HepG2 (cell line): ENCODE results near the gene ABHD3. TPM values are rescaled to one million over a fixed set of nuclear protein-coding genes. Genes with fewer than 3 reads are reported as not detected.

Experiments
- AFF4 ChIP-seq: sonication (generic); formaldehyde crosslinking; IDR thresholded peaks from 2 replicates; pipeline ENCODE4 v1.4.0; 2020; ENCODE audit warnings: missing genetic modification reagents
- DMTF1 ChIP-seq: sonication (generic); formaldehyde crosslinking; IDR thresholded peaks from 2 replicates; pipeline ENCODE4 v1.4.0; 2020; ENCODE audit warnings: mild to moderate bottlenecking, missing genetic modification reagents
- DZIP1 ChIP-seq: sonication (generic); formaldehyde crosslinking; IDR thresholded peaks from 2 replicates; pipeline ENCODE4 v1.5.0; 2020; ENCODE audit warnings: mild to moderate bottlenecking, missing genetic modification reagents
- ELF4 ChIP-seq: sonication (generic); formaldehyde crosslinking; IDR thresholded peaks from 2 replicates; pipeline ENCODE4 v1.5.0; 2020; ENCODE audit warnings: missing genetic modification reagents, mild to moderate bottlenecking, moderate library complexity, borderline replicate concordance
- ELK4 ChIP-seq: sonication (generic); formaldehyde crosslinking; IDR thresholded peaks from 2 replicates; pipeline ENCODE4 v1.9.0; 2021; ENCODE audit warnings: missing genetic modification reagents, borderline replicate concordance
- MATR3 ChIP-seq: sonication (generic); formaldehyde crosslinking; IDR thresholded peaks from 2 replicates; pipeline ENCODE4 v1.4.0; 2020; ENCODE audit warnings: missing genetic modification reagents
- MEF2D ChIP-seq: sonication (generic); formaldehyde crosslinking; IDR thresholded peaks from 2 replicates; pipeline ENCODE4 v1.5.1; 2020; ENCODE audit warnings: mild to moderate bottlenecking, missing genetic modification reagents
- NFATC3 ChIP-seq: sonication (generic); formaldehyde crosslinking; IDR thresholded peaks from 2 replicates; pipeline ENCODE4 v1.5.1; 2020; ENCODE audit warnings: mild to moderate bottlenecking, missing genetic modification reagents
- POLR2AphosphoS2 ChIP-seq: IDR thresholded peaks from 2 replicates; pipeline ENCODE4 v1.6.1; 2011; ENCODE audit warnings: low read depth, low read length, improper control_type of control experiment
- PPARG ChIP-seq: conservative IDR thresholded peaks from 2 replicates; pipeline ENCODE4 v1.6.1; 2016; ENCODE audit warnings: missing biosample characterization, missing genetic modification reagents
- PRDM4 ChIP-seq: sonication (generic); formaldehyde crosslinking; IDR thresholded peaks from 2 replicates; pipeline ENCODE4 v1.9.0; 2021; ENCODE audit warnings: missing genetic modification reagents, borderline replicate concordance
- ZNF883 ChIP-seq: sonication (generic); formaldehyde crosslinking; IDR thresholded peaks from 2 replicates; pipeline ENCODE4 v1.5.1; 2020; ENCODE audit warnings: mild to moderate bottlenecking, missing genetic modification reagents; ENCODE audit errors: not compliant biosample characterization
- ZSCAN31 ChIP-seq: sonication (generic); formaldehyde crosslinking; IDR thresholded peaks from 2 replicates; pipeline ENCODE4 v1.5.0; 2020; ENCODE audit warnings: low read depth, mild to moderate bottlenecking, missing genetic modification reagents
- polyA plus RNA-seq, 8 experiments: library from polyadenylated mRNA; depleted of rRNA in 3 of 8; stranded (reverse) in 7 of 8; unstranded in 1 of 8; fragments of >200 nt; fragmentation: Illumina TruSeq in 4 of 8; extraction: Trizol in 4 of 8; gene quantifications; 2 replicates each; pipeline versions ENCODE4 v1.2.1 to v1.2.3, GENCODE V29; 2011 to 2016; ENCODE audit warnings: low read depth in 4 of 8, missing spikeins in 1 of 8, mixed read lengths in 1 of 8; ENCODE audit not compliant: insufficient read depth in 1 of 8
- total RNA-seq, 5 experiments: library from RNA; depleted of rRNA; stranded (reverse); fragments of >200 nt; fragmentation: Illumina TruSeq; extraction: Trizol; gene quantifications; 2 replicates each; pipeline ENCODE4 v1.2.3, GENCODE V29; 2016; ENCODE audit warnings: low read depth in 1 of 5

ABHD3 gene
- total and polyA plus RNA-seq, 2 of the 13 experiments (the other 11 are each of a cell fraction or from before 2014, with no cell fraction given): 32.1 to 40.2 TPM

- TF ChIP-seq DMTF1: no peak
- peak; percentile 63; the same call in 1 of the 2 replicates for TF ChIP-seq MEF2D
- no peak for TF ChIP-seq MATR3
- peak; percentile 80; the same call in 1 of the 2 replicates for TF ChIP-seq NFATC3
- TF ChIP-seq ZNF883 (CRISPR knock-in tag): peak; percentile 60
- peak; percentile 70 for TF ChIP-seq ZSCAN31 (CRISPR knock-in tag)
- 0 out of 2 replicates have a peak, but pooled peaks have one; percentile 27 for TF ChIP-seq PPARG (CRISPR knock-in tag)
- no peak for TF ChIP-seq POLR2AphosphoS2
- TF ChIP-seq ELF4 (CRISPR knock-in tag): no peak
- TF ChIP-seq PRDM4 (CRISPR knock-in tag): no peak
- TF ChIP-seq DZIP1 (CRISPR knock-in tag): no peak
- no peak for TF ChIP-seq ELK4 (CRISPR knock-in tag)
- no peak for TF ChIP-seq AFF4
These were observed at the start of gene ABHD3 (continued) for GRCh38 chr18:21704603-21705364.
